GM19239 (cell line): ENCODE results near the gene MAD1L1.
A peak's percentile ranks its signal among the peaks of the same experiment; 100 is the strongest.
"Not testable (repeated sequence)": the region's sequence is repeated elsewhere in the genome, so short reads cannot be mapped to it uniquely, and the experiment has no call there.

Source experiments
- DNase-seq: peaks from one replicate; pipeline ENCODE4 v3.0.0; 2011; ENCODE audit warnings: low spot score; ENCODE audit not compliant: insufficient read length
- FAIRE-seq: peaks from 2 replicates; lab custom pipeline; 2011; peaks lifted over from hg19 to GRCh38; lab: Jason Lieb, UNC

MAD1L1 gene

DNA sequence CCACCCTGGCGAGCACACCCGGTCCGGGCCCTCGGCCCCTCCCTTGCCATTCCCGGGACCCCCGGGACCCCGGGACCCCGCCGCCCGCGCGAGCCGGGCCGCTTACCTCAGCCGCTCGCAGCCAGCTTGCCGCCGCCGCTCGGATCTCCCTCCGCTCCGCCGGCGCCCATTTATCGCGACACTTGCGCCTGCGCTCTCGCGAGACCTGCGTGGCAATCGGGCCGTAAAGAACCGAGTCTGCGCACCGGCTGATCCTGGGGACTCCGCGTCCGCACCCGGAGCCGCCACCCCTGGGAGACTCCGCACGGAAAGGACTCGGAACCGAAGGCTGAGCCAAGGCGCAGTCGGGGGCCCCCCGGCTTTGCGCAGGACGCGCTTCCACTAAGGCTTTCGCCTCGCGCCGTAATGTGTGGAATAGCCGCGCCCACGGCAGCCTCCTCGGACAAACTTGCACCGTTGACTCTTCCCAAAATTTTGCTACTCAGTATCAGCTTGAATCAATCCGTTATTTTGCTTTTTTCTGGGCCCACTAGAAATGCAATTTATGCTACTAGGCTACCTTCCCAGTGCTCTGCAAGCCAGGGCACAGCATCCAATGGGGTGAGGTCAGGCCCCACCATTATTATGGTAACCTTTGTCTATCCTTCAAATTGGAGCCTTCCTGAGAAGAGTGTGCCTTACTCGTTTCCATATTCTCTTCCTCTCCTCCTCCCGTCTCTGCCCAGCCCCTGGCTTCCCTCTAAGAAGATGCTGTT, at the start of gene MAD1L1:
MAD1L1 (minus strand) TSS at position 180 of the 755 bp plus-strand sequence. CDS start 2,812 bp downstream, outside the sequence.
- FAIRE-seq: no peak

DNA sequence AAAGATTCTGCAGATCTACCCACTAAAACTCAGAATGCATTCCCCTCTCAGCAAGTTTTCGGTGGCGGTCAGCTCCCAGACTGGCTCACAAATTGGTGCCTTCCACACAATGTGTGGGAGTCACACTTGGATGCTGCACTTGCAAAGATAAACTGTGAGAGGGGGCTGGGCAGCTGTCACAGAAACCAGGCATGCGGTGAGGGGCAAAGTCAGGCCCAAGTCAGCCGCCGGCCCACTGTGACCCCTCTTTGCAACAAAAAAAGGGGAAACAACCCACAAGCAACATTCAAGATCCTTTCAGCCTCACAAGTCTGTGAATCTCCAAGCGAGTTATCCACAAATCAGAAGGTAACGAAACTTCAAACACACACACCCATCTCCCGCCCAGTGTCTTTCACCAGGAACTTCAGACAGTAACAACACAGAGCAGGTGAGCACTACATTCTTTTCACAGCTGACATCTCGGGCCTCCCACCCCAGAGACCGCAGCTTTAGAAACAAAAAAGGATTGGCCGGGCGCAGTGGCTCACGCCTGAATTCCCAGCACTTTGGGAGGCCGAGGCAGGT, 49.5 kb upstream of the MAD1L1 start:
- no peak for FAIRE-seq
- no peak for DNase-seq

More for the DNA sequence above, at the start of gene MAD1L1:
- peak; percentile 92 for DNase-seq

DNA sequence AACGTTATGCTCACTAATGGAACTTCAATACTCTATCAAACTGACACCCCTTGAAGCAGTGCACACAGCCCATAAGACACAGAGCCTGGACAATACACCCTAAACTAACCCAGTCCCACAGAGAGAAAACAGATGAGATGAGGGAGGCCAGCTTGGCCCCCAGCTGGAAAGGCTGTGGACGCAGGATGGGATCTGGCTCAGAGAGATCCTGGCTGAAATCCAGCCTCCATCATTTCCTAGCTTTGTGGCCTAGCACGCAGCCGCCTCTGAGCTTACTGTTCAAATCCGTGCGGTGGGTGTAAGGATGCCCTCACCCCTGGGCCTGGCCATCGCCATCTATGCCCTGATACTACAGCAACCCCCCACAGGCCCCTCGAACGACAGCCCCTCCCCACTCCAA, 48.8 kb upstream of the MAD1L1 start:
- no peak for DNase-seq
- FAIRE-seq: no peak

DNA sequence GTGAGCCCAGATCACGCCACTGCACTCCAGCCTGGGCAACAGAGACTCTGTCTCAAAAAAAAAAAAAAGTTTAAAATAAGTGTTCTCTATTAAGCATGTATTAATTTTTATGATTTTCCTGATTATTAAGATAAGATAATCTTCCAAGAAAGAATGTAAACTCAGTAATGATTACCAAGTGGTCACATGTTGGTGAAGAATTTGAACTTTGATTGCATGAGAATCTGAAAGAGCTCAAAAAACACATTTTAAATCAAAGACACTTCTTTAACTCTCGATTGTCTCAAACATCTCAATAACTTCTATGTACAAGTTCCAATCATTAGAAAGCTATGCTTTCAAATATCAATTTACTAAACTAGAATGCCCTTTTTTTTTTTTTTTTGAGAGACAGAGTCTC, 47.7 kb upstream of the MAD1L1 start:
- FAIRE-seq (no peak), DNase-seq (no peak)

DNA sequence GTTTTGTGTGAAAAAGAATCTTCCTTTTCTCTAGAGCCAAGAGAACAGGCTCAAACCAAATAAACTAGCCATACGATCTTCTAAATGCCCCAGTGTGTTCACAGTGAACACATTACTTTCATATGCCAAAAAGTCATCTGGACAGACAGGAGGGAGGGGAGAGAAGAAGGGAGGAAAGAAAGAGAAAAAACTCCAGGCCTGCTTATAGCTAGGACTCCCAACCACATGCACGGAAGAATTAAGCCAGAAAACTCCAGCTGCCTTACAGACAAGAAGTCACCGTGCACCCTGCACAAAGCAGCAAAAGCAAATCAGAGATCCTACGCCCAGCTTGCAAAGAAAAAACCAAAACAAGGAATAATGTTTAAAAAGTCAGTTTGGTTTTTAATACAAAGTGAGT, 47.2 kb upstream of the MAD1L1 start:
- DNase-seq (no peak), FAIRE-seq (no peak)

DNA sequence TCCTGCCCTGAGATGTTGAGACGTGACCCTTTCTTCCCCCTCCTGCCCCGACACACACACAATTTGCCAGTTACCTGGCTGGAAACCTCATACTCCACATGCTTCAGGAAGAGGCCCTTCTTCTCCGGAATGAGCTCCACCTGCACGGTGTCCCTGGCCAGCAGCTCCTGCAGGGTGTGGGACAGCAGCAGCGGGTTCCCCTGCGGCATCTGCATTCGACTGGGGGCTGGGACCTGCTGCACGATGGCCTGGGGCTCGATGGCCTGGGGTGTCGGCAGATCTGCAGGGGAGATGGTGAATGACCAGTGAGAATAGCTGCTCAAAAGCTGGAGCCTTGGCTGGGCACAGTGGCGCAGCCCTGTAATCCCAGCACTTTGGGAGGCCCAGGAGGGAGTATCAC, 45.3 kb upstream of the MAD1L1 start:
- DNase-seq (no peak), FAIRE-seq (no peak)

DNA sequence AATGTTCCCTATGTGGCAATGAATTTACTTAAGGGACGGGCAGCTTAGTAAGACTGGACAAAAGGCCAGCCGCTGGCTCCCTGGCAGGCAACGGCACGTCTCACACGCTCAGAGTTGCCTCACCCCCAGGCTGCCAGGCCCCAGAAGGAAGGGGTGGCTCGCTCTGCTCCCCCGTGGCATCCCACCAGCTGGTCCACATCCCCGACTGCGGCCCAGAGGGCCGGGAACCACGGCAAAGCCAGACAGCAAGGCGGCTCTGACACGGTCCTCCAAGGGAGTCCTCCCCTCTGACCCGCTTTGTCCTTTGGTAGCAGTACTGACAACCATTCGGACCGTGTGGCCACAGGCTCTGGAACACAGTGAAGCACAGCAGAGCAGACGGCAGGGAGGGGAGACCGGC, 43.4 kb upstream of the MAD1L1 start:
- no peak for FAIRE-seq
- DNase-seq: no peak

DNA sequence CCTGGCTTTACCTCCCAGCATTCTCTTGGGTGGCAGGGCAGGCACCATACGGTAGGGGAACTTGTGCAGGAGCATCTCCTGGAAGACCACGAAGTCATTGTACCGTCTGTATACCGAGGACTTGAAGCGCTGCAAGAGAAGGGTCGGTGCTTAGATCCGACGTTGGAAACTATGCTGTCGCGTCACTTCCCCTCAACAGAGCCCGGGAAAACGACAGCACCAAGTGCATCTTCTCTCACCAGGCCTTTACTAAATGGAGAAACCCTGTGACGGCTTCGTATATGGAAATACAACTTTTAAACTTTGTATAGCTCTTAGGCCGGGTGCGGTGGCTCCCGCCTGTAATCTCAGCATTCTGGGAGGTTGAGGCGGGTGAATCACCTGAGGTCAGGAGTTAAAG, 42.4 kb upstream of the MAD1L1 start:
- FAIRE-seq: no peak
- DNase-seq: no peak

DNA sequence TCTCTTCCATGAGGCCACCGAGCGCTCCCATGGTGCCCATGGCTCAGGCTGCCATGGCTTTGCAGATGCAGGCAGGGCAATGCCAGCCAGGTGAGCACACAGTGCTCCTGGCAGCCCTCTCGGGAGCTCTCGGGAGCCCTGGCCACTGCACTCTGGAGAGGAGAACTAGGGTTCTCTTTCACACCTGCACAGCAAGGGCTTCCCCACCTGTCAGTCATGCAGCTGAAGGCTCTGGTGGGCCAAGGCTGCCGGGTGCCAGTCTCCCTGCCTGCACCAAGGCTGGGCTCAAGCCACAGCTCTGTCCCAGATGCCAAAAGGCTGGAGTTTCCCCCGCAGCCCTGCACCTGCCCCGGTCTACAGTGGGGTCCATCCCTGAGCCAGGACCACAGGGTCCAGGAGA, 41.9 kb upstream of the MAD1L1 start:
- DNase-seq (no peak), FAIRE-seq (no peak)

DNA sequence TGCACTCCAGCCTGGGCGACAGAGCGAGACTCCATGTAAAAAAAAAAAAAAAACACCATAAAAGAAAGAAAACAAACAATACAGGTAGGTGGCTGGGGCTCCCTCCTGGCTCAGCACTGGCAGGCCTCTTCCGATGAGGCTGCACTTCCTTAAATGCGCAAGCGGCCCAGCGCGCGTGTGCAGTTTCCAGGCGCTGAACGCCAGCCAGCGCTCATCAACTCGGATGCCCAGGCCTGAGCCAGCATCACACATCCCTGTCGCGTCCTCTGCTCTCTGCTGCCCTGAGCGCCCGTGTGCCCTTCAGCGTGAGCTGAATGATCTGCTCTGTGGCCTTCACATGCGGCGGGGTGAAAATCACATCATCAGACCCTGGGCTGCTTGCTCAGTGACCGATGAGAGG, 41.1 kb upstream of the MAD1L1 start:
- no peak for DNase-seq
- FAIRE-seq: no peak

DNA sequence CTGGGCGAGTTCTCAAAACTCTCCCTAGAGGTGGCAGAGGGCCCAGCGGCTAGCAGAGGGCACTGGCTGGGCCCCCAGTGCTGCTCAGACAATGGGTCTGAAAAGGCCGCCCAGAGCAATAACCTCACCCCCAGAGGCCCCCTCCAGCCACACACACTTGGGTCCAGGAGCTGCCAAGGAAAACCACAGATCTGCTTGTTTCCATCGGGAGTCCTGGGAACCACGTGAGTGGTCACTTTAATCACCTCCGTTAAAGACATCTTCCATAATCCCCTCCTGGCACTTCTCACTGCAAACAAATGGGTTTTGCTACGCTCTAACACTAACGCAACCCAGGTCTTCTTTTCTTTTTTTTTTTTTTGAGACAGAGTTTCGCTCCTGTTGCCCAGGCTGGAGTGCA, 39.3 kb upstream of the MAD1L1 start:
- no peak for FAIRE-seq
- DNase-seq: no peak

DNA sequence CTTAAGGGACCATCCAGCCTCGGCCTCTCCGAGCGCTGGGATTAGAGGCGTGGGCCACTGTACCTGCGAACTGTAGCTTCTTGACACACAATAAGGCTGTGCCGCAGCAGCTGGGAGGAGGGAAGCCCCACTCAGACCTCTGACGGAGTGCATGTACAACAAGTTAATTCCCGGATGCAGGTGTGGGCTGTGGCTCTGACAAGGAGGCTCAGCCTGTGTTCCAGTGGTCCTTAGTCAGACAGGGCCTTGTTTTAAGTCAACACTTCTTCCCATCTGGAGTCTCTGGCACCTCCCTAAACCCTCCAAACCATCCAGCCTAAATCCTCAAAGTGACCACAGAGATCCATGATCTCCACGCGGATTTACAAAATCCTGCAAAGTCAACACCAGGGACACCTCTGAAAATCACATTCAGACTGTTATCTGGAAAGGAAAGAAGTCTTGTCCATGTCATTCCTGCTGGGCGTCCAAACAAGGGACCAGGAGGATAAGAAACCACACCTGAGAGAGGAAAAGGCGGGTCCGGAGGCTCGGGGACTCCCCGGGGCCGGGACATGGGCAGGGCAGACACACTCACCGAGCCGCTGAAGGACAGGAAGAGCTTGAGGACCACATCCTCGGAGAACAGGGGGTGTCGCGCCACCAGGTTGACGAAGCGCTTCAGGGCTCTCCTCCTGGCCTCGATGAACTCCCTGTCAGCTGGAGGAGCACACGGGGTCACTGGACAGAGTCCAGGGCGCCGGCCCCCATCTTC, 38.7 kb upstream of the MAD1L1 start:
- DNase-seq (no peak), FAIRE-seq (no peak)

DNA sequence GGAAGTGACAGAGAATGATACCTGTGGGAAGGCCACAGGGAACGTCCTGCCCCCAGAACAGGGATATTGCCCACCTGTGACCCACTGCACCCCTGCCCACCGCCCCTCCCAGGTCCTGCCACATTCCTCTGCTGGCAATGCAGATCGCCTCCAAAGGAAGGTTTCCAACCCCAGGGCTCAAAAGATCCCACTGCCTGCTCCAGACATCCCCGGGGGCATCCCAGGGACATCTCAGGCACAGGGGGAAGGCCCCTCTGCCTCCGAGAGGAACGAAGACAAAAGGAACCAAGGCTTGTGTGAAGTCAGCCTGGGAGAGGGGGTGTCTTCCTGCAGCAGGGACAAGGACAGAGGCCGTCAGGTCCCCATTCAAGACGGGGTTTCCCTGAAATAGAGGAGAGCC, 37.8 kb upstream of the MAD1L1 start:
- DNase-seq: no peak
- no peak for FAIRE-seq

DNA sequence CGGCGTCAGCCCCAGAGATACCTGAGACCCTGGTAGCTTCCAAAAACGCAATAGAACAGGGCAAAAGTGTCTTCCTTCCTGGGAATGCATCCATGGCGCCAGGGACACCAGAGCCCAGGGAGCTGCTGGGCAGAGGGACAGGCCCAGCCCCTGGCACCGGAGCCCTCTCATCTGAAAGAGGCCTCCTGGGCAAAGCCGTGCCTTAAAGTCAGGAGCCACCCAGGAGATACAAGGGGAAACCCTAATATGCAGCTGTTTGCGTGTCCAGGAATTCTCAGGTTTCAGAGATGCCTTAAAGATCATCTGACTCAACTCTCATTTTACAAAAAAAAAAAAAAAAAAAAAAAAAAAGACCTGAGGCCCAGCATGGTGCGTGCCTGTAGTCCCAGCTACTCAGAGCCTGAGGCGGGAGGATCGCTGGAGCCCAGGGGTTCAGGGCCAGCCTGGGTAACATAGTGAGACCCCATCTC, 37.3 kb upstream of the MAD1L1 start:
- FAIRE-seq (no peak), DNase-seq (no peak)

DNA sequence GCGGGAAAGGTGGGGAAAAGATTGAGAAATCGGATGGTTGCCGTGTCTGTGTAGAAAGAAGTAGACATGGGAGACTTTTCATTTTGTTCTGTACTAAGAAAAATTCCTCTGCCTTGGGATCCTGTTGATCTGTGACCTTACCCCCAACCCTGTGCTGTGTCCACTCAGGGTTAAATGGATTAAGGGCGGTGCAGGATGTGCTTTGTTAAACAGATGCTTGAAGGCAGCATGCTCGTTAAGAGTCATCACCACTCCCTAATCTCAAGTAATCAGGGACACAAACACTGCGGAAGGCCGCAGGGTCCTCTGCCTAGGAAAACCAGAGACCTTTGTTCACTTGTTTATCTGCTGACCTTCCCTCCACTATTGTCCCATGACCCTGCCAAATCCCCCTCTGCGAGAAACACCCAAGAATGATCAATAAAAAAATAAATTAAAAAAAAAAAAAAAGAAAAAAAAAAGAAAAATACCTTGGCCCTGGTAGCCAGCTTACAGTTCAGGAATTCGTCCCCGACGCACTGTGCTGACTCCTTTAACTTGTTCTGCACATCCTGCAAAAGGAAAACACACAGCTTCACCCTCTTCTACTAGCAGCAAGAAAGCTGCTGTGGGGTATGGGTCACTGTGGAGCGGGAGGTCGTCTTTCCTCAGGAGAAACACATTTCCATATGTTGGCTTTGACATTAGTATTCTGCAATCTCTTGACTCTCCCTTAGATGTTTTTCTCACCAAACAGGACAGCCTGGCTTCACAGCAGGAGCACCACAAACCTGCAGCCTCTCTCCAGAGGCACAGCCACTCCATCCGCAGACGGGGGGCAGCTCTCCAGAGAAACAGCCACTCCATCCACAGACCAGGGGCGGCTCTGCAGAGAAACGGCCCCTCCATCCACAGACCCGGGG, 36.6 kb upstream of the MAD1L1 start:
- not testable (repeated sequence) for FAIRE-seq, DNase-seq

DNA sequence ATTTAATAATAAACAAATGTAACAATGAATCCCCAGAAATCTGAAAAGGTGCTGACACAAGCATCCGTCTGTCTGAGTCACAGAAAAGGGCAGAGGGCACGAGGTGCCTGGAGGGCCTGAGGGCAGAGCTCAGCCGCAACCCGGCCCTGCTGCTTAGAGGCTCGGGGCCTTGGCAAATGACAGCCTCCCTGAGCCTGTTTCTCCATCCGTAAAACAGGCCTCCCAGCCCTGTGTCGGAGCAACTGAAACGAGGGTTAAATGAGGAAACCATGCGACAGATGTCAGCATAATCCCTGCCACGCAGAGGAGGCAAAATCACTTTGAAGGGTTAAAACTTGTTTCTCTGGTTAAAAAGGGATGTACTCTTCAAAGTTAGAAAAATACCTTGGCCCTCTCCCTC, 34.2 kb upstream of the MAD1L1 start:
- no peak for FAIRE-seq
- no peak for DNase-seq

DNA sequence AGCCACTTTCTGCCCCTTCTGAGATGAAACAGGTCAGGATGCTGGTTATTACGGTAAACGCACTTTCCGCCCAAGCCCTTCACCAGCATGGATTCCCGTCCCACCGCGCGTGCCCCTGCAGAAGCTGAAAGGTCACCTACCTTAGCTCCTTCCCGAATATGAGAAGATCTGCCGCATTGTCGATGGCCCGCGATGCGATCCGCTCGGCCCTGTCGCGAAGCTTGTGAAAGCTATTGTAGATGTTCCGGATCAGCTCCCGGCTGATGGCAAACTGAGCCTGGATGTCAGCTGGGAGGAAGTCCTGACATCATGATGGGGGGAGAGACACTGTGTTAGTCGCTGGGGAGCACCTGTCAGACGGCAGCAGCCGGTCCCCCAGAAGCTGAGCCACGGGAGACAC, 31.4 kb upstream of the MAD1L1 start:
- DNase-seq (no peak), FAIRE-seq (no peak)

DNA sequence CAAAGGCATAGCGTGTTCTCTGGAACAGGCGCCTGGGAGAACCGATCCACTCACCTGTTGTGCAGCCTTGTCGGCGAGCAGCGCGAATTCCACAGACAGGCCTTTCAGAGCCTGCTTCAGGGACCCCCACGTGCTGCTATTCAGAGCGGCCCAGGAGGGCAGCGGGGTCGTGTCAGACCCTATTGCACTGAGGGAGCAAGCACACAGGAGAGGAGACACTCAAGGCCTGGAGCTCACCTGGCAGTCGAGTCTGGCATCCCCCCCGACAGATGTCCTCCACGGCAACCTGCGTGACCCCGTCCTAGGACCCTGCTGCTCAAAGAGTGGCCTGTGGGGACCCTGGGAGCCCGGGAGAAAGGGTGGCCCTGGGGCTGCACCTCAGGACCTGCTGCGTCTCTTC, 30.4 kb upstream of the MAD1L1 start:
- DNase-seq: no peak
- no peak for FAIRE-seq

DNA sequence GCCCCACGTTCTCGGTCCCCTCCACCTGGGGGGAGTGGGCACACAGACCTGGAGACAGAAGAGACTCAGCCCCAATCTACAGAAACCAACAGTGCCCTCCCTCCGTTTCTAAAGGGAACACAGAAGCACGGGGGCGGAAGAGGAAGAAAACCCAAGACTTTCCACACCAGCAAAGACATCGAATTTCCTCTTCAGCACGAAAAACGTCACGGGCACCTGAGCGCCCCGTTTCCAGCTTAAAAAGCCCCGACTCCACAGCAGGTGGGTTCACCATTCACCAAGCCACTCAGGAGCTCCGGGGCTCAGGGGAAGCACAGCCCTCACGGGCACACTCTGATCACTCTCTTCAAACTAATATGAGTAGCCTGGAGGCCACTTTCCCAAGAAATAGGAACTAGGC, 28.9 kb upstream of the MAD1L1 start:
- peak; percentile 92 for FAIRE-seq

DNA sequence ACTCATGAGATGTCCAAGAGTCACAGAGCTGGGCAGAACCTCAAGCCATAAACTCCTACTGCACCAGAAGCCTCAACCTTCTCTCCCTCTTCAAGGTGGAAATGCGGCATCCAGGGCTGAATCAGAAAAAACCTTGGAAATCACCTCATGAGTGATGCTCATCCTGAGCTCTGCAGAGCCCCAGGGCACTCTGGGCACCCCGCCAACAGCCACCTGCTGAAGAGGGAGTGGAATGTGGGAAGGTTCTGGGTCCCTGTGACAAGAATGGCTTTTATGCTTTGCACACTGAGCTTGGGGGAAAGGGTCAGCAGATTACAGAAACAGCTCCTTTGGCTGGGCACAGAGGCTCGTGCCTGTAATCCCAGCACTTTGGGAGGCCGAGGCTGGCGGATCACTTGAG, 28.1 kb upstream of the MAD1L1 start:
- DNase-seq: no peak
- no peak for FAIRE-seq

More for the DNA sequence above, 28.9 kb upstream of the MAD1L1 start:
- DNase-seq: peak; percentile 69
